ENCODE results near the gene CCDC90B.

DNA sequence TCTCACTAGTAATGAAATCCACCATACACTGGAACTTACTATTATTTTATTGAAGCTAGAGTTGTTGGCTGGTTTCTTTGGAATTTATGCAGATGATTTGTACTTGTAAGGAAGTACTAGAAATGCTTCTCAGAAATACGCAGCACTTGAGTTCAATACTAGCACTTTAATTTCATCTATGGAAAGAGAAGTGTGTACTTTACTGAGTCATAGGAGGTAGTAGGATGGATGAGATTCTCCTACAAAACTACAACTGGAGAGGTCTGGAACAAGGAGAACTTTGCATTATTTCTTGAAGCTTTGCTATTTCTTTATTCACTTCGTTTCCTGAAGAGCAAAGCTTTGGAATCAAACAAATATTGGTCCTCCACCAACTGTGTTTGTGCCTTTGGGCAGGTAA, 44.1 kb upstream of the CCDC90B start:
- TF ChIP-seq NRF1 (IDR thresholded peaks at IDR 0.05; ENCODE audit: low read depth, low read length) = no peak
- TF ChIP-seq POLR2AphosphoS5 (IDR thresholded peaks at IDR 0.05; ENCODE audit: low read depth, low read length) = no peak
- TF ChIP-seq, protein P1, sequence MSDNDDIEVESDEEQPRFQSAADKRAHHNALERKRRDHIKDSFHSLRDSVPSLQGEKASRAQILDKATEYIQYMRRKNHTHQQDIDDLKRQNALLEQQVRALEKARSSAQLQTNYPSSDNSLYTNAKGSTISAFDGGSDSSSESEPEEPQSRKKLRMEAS (IDR thresholded peaks at IDR 0.05; ENCODE audit: low read depth) = no peak

All from SK-N-SH (cell line).